GM21723 (cell line): ENCODE measurements around the gene ZBTB7A.
"Not testable (repeated sequence)": the region's sequence is repeated elsewhere in the genome, so short reads cannot be mapped to it uniquely, and the experiment has no call there.

Experiments
- ATAC-seq: cut with Tn5 transposase; IDR thresholded peaks from one replicate; pipeline ENCODE4 v1.9.1; 2021; ENCODE audit warnings: mild to moderate bottlenecking, moderate library complexity; ENCODE audit not compliant: unreplicated experiment

The ZBTB7A gene

GRCh38 chr19:3998667-3999412, 67.9 kb downstream of the ZBTB7A start:
- not testable (repeated sequence) for ATAC-seq

DNA sequence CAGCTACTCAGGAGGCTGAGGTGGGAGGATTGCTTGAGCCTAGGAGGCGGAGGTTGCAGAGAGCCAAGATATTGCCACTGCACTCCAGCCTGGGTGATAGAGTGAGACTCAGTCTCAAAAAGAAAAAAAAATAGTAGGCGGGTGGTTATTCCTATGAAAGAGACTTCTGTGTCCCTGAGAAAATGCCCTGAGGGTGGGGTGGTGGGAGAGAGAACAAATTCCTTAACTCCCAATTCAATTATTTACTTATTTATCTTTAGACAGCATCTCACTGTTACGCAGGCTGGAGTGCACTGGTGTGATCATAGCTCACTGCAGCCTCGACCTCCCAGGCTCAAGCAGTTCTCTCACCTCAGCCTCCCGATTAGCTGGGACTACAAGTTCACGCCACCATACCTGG, 71.1 kb downstream of the ZBTB7A start:
- no peak for ATAC-seq
